OCI-LY3 (cell line): ENCODE data around the gene PTGIS.

Experiments
- CTCF ChIP-seq: fragments of 200-600, 300-600 bp; sonication (generic); IDR thresholded peaks from 2 replicates; pipeline ENCODE4 v1.5.1; 2014; ENCODE audit warnings: antibody characterized with exemption, low read length, low read depth
- EZH2phosphoT487 ChIP-seq: fragments of 200-600 bp; shearing (Covaris generic); IDR thresholded peaks from 2 replicates; pipeline ENCODE4 v1.6.1; 2018; ENCODE audit warnings: antibody characterized with exemption, mixed run types, low read depth

DNA sequence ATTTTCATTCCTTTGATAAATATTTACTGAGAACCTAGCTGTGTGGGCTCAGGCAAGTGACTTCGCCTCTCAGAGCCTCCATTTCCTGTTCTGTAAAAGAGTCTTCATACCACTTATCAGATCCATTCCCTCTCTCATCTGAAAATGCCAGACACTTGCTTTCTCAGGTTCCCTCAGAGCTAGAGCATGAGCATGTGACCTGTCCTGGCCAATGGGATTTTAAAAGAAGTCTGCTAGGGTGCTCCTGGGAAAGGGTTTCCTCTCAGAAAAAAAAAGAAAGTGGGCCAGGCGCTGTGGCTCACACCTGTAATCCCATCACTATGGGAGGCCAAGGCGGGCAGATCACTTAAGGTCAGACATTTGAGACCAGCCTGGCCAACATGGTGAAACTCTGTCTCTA lies 90.7 kb downstream of the PTGIS start:
- no peak for TF ChIP-seq CTCF
- no peak for TF ChIP-seq EZH2phosphoT487
